ENCODE results near the gene DMAC2L. TPM values are rescaled to one million over a fixed set of nuclear protein-coding genes. Genes with fewer than 3 reads are reported as not detected.

DMAC2L gene
- total RNA-seq, 4 donors from 2014 or later, result 3.0 to 18.9 (median 9.2) TPM

- no peak for TF ChIP-seq EP300 (IDR thresholded peaks at IDR 0.05; ENCODE audit: low read depth)
- no peak for TF ChIP-seq POLR2A (IDR thresholded peaks at IDR 0.05)
- no peak for TF ChIP-seq CTCF (IDR thresholded peaks at IDR 0.05)
- TF ChIP-seq POLR2AphosphoS5 (IDR thresholded peaks at IDR 0.05), result no peak
- intact Hi-C loops (cut with DNase I; ENCODE audit: low total_unique reads) (no loop called here), in situ Hi-C loops (cut with MboI; ENCODE audit: low pct_ligation_motif_present in 1 of 4, low pct_unique_long_range_greater_than_20kb in 1 of 4, low sequenced_read_pairs in 3 of 4) (no loop called here)
- Histone ChIP-seq H3K27ac (no peak overlapping the region), H3K4me3 (no peak overlapping the region), H3K4me1 (no peaks in the 10 kb centered on the region), H3K27me3 (no peaks in the 10 kb centered on the region), H3K9me3 (no peaks in the 10 kb centered on the region), H3K36me3 (no peaks in the 10 kb centered on the region)
- WGBS, 2 donors (ENCODE audit: low coverage in 1 of 2), result 95 to 98% methylated on average over 2 of the region's 2 CpGs
- no peak for DNase-seq
Measured at GRCh38 chr14:50299585-50299984, 12.5 kb upstream of the DMAC2L start.

GRCh38 chr14:50301914-50302313 lies 10.2 kb upstream of the DMAC2L start:
- Histone ChIP-seq H3K36me3 (no peaks in the 10 kb centered on the region), H3K27ac (no peak overlapping the region), H3K4me1 (no peaks in the 10 kb centered on the region), H3K27me3 (no peaks in the 10 kb centered on the region), H3K4me3 (no peak overlapping the region), H3K9me3 (no peaks in the 10 kb centered on the region)
- in situ Hi-C loops (cut with MboI; ENCODE audit: low pct_ligation_motif_present in 1 of 4, low pct_unique_long_range_greater_than_20kb in 1 of 4, low sequenced_read_pairs in 3 of 4) (no loop called here), intact Hi-C loops (cut with DNase I; ENCODE audit: low total_unique reads) (no loop called here)
- TF ChIP-seq POLR2A (IDR thresholded peaks at IDR 0.05) (no peak), EP300 (IDR thresholded peaks at IDR 0.05; ENCODE audit: low read depth) (no peak), POLR2AphosphoS5 (IDR thresholded peaks at IDR 0.05) (no peak), CTCF (IDR thresholded peaks at IDR 0.05) (no peak)
- no peak for DNase-seq

GRCh38 chr14:50303744-50304471 lies 8.2 kb upstream of the DMAC2L start:
- Histone ChIP-seq H3K4me1 (no peaks in the 10 kb centered on the region), H3K27ac (no peak overlapping the region), H3K27me3 (no peaks in the 10 kb centered on the region), H3K4me3 (no peak overlapping the region), H3K9me3 (no peaks in the 10 kb centered on the region), H3K36me3 (no peaks in the 10 kb centered on the region)
- DNase-seq, result no peak
- WGBS, 2 donors (ENCODE audit: low coverage in 1 of 2), result 88 to 100% methylated on average over 4 to 8 of the region's 8 CpGs
- TF ChIP-seq CTCF (IDR thresholded peaks at IDR 0.05) (no peak), POLR2A (IDR thresholded peaks at IDR 0.05) (no peak), EP300 (IDR thresholded peaks at IDR 0.05; ENCODE audit: low read depth) (no peak), POLR2AphosphoS5 (IDR thresholded peaks at IDR 0.05) (no peak)
- intact Hi-C loops (cut with DNase I; ENCODE audit: low total_unique reads) (no loop called here), in situ Hi-C loops (cut with MboI; ENCODE audit: low pct_ligation_motif_present in 1 of 4, low pct_unique_long_range_greater_than_20kb in 1 of 4, low sequenced_read_pairs in 3 of 4) (no loop called here)

- Histone ChIP-seq H3K36me3 (no peaks in the 10 kb centered on the region), H3K4me1 (peaks cover 6 to 17% (median 12%) of the 10 kb centered on the region in 4 donors), H3K4me3 (no peak overlapping the region), H3K27me3 (no peaks in the 10 kb centered on the region), H3K9me3 (no peaks in the 10 kb centered on the region), H3K27ac (no peak overlapping the region)
- intact Hi-C loops (cut with DNase I; ENCODE audit: low total_unique reads) (no loop called here), in situ Hi-C loops (cut with MboI; ENCODE audit: low pct_ligation_motif_present in 1 of 4, low pct_unique_long_range_greater_than_20kb in 1 of 4, low sequenced_read_pairs in 3 of 4) (no loop called here)
- TF ChIP-seq POLR2AphosphoS5 (IDR thresholded peaks at IDR 0.05) (no peak), CTCF (IDR thresholded peaks at IDR 0.05) (no peak), POLR2A (IDR thresholded peaks at IDR 0.05) (no peak), EP300 (IDR thresholded peaks at IDR 0.05; ENCODE audit: low read depth) (no peak)
- WGBS, 2 donors (ENCODE audit: low coverage in 1 of 2), result 76 to 80% methylated on average over 4 of the region's 4 CpGs
- no peak for DNase-seq
Measured at GRCh38 chr14:50308363-50308915, 3.7 kb upstream of the DMAC2L start.

All from transverse colon (tissue), 4 donors.